GM18870 (cell line): ENCODE results near the gene PKMYT1.
"Not testable (repeated sequence)": the region's sequence is repeated elsewhere in the genome, so short reads cannot be mapped to it uniquely, and the experiment has no call there.

ENCODE experiments used
- ATAC-seq: cut with Tn5 transposase; IDR thresholded peaks from one replicate; pipeline ENCODE4 v1.9.1; 2021; ENCODE audit warnings: moderate library complexity; ENCODE audit not compliant: unreplicated experiment

The PKMYT1 gene

DNA sequence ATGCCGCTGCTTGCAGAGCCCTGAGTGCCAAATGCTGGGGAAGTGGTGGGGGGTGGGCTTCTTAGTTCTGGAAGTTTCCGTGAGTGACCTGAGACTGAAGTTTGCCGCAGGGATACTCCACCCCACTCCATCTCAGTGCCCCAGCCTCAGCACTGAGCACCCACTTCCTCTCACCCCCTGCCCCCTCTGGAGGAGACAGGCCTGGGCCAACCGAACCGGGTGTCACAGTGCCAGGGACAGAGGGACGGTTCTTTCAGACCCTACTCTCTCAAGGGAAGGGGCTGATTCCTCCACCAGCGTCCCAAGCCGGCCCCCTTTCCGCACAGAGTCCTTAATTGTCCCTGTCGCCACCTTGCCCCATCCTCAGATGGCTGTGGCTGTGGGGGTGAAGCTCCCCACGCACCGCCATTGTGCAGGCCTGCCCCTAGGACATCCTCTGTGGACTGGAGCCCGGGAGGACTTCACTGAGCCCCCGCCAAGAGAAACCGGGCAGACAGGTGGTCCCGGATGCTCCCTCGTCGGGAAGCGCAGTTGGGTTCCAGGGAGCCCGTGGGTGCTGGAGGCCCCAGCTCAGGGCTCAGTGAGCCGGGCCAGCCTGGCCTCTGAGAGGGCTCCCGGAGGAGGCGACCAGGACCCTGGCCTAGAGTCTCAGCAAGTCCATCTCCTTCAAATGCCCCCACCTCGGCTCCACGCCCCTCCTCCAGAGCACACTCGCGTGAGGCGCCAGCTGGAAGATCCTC lies 17.7 kb downstream of the PKMYT1 start:
- ATAC-seq, result no peak

DNA sequence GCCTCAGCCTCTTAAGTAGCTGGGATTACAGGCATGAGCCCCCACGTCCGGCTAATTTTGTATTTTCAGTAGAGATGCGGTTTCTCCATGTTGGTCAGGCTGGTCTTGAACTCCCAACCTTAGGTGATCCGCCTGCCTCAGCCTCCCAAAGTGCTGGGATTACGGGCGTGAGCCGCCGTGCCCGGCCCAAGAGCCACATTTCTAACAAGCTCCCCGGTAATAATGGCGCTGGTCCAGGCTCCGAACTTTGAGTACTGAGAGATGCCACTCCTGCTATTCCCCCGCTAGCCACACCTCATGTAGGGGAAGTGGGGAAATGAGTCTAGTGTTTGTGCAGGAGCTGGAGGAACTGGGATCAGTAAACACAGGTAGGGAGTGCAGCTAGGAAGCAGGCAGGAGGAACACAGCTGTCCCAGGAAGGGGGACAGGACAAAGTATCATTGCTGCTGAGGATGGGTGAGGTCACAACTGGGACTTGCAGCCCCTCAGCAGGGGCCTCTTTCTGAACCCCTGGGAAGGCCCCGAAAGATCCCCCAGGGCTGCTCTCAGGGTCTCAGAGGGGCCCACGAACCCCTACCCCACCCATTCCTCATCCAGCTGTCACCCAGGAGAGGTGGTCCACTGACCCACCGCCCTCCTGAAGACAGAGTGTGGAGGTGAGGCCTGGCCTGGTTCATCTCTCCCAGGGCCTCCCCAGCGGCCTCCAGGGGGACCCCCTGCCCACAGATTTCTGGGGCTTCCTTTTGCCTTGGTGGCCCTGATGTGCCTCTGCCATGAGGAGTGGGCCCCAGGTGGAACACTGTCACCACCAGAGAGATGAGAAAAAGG lies 19.8 kb downstream of the PKMYT1 start:
- no peak for ATAC-seq

DNA sequence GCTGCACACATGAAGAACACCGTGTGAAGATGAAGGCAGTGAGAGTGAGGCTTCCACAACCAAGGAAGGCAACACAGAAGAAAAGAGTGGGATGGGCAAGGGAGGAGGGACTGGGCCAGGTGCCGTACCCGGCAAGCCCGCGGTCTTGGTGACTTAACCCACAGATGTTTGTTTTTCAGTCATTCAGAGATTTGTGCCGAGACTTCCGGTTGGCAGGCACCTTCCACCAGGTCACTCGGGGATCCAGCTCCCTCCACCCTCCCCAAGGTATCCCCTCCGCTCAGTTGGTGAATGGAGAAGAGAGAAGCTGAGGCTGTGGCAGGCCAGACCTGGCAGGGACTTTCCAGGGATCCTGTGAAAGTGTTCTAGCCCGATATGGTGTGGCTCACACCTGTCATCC lies 21.0 kb downstream of the PKMYT1 start:
- no peak for ATAC-seq

DNA sequence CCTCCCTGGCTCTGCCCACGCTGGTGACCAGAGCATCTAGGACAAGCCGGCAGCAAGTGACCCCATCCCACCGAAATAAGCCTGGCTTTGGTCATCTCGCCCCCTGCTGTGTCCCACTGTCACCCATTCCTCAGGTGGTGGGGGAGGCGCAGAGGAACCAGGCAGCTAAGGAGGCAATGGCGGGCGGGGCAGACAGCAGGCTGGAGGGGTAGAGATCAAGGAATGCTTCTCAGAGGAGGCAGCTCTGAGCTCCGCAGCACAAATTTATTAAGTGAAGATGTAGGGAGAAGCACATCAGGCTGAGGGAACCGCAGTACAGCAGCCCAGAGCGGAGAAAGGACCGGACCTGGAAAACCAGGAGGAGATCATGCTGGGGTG lies 23.7 kb downstream of the PKMYT1 start:
- no peak for ATAC-seq

DNA sequence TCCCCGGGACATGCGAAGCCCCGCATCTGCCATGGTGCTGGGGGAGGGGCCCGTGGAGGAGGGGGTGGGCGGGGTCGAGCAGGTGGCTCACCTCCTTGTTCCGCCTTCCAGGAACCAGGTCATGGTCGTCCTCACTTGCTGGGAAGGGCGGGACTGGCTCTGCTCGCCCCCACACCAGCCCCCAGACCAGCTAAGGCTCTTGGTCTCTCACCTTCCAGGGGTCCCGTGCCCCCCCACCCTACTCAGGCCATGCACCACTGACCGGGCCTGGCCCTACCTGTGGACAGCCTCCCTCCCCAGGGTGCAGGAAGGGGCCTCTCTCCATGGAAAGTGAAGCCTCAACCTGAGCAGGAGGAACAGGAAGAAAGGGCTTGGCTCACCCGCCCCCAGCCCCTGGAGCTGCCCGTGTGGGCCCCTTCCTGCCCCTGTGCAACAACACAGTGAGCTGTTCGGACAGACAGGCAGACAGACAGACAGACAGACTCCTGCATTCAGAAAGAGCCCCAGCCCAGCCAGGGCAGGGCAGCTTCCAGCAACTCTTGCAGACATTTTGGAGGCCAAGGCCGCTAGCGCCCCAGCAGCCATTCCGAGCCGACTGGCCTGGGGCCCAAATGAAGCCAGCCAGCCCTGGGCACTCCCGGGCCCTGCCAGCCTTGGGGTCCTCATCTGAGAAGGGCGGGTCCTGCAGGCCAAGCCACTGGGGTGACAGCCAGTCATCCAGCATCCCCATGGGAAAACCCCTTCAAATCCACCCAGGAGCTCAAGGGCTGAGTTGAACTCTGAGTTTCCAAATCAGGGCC lies 24.3 kb downstream of the PKMYT1 start:
- ATAC-seq, result no peak

DNA sequence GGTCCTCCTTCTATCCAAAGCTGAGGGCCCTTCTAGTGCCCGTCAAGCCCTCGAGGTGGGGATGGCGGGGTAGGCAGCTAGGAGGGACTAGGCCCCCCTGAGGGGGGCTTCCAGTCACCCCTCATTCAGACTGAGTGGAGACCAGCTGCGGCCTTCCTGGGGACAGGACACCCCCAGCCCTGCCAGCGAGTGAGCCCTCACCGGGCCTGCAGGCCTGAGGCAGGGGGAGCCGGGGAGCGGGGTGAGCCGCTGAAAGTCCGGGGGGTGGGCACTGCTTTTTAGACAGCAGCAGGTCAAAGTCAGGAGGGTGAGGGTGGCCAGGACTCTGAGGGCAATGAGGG lies 24.8 kb downstream of the PKMYT1 start:
- no peak for ATAC-seq

DNA sequence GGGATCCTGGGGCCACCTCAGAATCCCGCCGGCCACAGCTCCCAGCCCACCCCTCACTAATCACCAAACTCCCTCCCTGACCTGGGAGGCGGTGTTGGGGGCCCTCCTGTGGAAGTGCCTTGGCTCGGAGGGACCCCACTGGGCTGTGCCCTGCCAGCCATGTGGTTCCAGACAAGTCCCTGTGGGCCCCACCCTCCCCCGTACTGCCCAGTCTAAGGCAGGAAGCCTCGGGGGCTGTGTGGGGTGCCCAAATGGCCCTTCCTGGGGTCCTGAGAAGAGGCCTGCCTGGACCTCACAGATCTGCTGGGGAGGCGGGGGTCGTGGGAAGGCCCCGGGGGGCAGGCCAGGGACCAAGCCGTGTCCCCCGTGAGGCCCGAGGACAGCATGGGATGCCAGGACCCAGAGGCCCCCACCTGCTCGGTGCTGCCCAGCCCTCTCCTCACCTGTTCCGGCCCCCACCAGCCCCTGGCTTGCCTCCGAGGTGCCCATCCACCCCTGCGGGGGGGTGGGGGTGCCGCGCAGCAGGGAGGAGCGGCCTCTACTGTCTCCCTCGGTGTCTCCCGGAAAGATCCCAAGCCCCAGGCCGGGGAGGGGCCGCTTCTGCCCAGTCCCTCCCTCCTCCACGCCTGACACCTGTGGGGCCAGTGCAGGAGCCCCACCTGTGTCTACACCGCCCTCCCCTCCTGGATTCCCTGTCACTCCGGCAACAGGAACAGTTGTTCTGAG lies 25.4 kb downstream of the PKMYT1 start:
- ATAC-seq, result no peak

DNA sequence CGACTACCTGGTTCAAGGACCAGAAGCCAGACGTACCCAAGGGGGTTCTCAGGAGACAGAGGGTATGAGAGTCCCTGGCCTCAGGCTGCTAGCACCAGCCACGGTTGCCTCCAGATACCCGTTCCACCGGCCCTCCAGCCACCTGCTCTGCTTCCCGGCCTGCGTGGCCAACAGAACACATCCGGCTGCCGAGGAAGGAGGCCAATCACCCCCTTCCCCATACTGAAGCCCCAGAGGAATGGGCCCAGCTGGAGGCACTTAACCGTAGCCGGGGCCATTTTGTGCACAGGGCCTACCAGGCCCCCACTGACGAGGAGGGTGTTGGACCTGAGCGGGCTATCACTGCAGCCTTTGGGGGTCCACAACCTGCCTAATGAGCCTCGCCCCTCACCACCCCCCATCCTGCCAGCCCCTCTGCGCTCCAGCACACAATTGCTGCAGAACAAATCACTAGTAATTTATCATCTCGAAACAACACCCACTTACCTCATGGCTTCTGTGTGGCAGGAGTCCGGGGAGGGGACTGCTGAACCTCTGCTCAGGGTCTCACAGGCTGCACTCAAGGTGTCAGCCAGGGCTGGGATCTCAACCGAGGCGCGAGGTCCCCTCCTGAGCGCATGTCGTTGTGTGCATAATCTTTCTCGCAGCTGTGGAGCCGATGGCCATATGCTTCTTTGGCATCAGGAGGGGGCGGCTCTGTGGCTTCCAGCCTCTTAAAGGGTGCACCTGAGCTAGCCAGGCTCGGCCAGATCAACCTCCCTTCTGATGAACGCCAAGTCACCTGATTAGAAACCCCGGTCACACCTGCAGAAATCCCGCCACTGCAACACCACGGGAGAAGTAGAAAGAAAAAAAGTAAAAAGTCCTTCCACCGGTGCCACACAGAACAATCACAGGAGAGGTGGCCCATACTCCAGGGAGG lies 26.3 kb downstream of the PKMYT1 start:
- ATAC-seq, result no peak

DNA sequence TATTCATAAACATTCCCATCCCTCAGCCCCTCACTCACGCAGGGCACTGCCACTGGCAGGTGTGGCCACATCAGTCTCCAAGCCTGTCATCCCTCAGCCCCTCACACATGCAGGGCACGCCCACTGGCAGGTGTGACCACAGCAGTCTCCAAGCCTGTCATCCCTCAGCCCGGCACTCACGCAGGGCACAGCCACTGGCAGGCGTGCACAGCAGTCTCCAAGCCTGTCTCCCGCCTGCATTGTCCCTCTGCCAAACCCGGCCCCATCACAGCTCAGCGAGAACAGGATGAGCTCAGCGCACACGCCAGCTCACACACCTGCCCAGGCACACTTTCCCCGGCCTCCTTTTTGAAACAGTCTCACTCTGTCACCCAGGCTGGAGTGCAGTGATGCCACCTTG lies 27.6 kb downstream of the PKMYT1 start:
- ATAC-seq, result no peak

DNA sequence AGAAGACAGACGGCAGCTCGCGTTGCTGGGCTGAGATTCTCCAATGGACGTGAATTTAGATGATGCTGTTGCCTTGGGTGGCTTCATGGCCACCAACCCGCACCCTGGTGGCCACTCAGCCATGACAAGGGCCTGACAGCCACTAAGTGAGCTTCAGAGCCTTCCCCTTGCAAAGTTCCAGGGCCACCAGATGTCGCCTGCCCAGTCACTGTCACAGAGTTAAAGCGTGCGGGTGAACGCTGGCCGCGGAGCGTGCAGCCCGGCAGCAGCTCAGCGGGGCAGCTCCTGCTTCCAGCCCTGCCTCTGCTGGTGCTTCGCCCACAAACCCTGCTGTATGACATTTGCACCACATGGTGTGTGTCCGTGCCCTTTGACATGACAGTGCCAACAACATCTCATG lies 29.5 kb downstream of the PKMYT1 start:
- no peak for ATAC-seq

DNA sequence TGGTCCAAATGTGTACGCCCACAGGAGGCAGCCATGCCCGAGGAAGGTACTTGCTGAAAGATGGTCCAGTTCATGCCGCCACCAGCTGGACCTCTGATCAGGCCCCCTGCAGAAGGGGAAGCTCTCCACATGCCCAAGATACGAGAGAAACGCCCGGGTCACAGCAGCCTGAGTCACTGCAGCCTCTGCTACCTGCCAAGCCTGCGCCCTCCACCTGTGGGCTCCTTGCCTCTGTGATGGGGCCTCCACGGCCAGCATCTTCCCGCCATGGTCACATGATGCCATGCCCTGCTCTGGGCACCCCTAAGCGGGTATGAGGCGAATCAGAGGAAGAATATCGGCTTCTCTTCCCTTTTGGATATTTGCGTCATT lies 29.9 kb downstream of the PKMYT1 start:
- ATAC-seq, result no peak

DNA sequence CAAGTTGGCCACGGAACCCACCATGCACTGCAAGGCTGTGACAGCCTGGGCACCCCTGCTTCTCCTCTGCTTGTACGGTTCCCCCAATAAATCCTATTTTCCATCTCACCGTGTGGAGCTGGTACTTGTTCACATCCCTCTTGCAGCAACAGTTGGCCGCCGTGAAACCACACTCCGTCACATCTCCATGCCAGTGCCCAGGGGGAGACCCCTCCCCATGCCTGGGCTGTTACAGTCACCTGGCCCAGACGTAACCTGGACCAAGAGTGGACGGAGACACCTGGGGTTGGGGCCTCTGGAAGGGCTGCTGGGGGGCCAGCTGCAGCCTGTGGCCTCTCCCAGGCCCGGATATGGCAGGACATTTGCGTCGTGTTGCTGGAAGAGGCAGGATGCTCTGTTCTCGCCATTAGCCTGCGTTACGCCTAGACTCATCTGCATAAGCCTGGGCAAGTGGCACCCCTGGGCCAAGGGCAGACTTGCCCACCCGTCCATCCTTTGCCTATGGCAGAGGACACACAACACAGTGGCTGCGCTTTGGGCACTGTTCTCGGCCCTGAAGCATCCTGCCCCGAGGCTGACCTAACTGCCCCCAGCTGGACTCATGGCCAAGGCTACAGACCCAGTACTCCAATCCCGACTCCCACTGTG lies 30.4 kb downstream of the PKMYT1 start:
- ATAC-seq, result no peak

DNA sequence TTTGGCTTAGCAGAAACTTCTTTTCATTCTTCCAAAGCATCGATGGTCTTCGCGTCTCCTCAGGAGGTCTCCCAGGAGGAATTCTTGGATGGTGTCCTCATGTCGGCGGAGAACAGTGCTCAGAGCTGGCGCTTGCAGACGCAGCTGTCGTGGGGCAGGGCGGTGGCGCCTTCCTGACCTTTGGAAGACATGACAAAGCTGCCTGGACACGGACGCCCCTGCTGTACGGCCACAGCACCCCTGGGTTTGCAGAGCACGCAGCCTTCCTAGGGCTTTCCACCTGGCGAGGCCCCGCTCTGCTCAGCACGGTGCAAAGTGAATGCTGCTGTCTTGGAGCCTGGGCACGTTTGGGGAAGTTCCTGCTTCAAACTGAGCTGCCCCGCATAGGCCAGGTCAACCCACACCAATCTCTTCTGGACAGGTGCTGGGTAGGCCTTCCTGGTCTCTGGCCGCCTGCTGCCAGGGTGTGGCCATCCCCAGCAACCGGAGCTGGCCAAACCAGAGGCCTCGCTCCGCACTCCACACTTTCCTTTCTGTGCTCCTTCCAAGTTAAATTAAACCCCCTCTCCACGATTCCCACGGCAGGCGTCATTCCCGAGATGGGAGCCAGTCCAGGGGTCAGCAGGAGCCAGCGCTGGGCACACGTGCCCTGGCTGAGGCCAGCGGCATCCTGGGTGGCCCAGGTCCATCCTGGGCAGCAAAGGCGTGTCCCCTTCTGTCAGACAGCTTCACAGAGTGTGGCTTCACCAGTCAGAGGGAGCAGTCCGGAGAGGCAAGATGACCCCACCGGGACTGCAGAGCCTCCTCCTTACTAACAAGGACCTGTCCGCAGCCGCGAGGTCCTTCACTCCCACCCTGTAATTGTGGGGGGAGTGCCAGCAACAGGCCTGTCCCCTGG lies 31.2 kb downstream of the PKMYT1 start:
- no peak for ATAC-seq

DNA sequence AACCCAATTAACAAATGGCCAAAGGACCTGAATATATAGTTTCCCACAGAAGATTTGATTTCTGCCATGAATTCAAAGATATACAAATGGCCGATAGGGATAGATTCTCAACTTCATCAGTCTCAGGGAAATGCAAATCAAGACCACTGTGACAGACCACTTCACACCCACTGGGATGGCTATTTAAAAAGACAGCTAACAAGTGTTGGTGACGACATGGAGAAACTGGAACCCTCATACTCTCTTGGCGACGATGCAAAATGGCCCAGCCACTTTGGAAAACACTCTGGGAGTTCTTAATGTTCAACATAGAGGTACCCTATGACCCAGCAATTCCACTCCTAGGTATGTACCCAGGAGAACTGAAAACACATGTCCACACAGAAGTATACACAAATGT lies 33.6 kb downstream of the PKMYT1 start:
- no peak for ATAC-seq

DNA sequence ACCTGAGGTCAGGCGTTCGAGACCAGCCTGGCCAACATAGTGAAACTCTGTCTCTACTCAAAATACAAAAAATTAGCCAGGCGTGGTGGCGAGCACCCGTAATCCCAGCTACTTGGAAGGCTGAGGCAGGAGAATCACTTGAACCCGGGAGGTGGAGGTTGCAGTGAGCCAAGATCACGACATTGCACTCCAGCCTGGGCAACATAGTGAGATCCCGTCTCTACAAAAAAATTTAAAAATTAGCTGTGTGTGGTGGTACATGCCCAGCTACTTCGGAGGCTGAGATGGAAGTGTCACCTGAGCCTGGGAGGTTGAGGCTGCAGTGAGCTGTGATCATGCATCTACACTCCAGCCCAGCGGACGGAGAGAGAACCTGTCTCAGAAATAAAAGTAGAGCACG lies 36.5 kb downstream of the PKMYT1 start:
- not testable (repeated sequence) for ATAC-seq

DNA sequence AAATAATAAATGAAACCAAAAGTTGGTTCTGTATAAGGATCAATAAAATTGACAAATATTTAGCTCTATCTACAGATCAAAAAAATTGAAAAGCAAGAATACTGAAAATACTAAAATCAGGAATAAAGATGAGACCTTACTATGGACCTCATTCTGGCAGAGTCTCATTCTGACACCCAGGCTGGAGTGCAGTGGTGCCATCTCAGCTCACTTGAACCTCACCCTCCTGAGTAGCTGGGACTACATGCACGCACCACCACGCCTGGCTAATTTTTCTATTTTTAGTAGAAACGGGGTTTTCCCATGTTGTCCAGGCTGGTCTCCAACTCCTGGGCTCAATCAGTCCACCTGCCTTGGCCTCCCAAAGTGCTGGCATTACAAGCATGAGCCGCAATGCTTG lies 38.2 kb downstream of the PKMYT1 start:
- ATAC-seq, result no peak

DNA sequence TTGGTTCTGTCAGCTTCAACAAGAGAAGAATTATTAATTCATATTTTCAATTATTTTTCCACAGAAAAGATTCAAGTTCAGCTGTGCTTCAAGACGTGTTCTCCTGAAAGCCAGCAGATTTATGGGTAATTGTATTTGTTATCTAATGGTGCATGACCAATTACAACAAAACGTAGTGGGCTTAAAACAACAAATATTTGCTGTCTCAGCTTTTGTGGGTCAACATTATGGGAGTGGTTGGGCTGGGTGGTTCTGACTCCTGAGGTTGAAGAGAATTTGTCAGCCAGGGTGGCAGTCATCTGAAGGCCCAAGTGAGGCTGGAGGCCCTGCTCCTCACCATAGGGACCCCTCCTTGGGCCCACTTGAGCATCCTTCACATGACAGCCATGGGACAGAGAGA lies 40.3 kb downstream of the PKMYT1 start:
- no peak for ATAC-seq

DNA sequence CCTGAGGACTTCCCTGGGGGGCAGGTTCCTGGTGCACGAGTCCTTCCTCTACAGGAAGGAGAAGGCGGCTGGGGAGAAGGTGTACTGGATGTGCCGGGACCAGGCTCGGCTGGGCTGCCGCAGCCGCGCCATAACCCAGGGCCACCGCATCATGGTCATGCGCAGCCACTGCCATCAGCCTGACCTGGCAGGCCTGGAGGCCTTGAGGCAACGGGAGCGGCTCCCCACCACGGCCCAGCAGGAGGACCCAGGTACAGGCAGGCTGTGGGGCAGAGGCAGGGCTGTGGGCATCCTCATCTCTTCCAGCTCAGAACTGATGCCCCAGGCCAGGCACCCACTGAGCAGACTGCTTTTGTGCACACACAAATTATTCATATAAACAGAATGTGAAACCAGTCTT lies 42.0 kb downstream of the PKMYT1 start:
- no peak for ATAC-seq

DNA sequence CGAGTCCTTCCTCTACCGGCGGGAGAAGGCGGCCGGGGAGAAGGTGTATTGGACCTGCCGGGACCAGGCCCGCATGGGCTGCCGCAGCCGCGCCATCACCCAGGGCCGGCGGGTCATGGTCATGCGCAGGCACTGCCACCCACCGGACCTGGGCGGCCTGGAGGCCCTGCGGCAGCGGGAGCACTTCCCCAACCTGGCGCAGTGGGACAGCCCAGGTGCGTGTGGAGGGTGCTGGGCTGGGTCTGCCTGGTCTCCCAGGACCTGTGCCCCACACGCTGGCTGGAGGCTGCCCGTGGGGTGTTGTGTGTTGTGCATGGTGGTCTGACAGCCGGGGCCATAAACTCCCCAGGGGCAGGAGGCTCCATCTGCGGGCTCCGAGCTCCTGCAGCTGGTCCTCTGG lies 43.1 kb downstream of the PKMYT1 start:
- ATAC-seq, result no peak
